HG03442 (cell line): ENCODE results near the gene VAT1.
"Not testable (repeated sequence)": the region's sequence is repeated elsewhere in the genome, so short reads cannot be mapped to it uniquely, and the experiment has no call there.

ENCODE experiments used
- ATAC-seq: cut with Tn5 transposase; IDR thresholded peaks from one replicate; pipeline ENCODE4 v1.9.1; 2021; ENCODE audit warnings: mild to moderate bottlenecking, moderate library complexity; ENCODE audit not compliant: unreplicated experiment

Gene VAT1

GRCh38 chr17:43010667-43011308, 11.4 kb downstream of the VAT1 start:
- ATAC-seq = no peak

DNA sequence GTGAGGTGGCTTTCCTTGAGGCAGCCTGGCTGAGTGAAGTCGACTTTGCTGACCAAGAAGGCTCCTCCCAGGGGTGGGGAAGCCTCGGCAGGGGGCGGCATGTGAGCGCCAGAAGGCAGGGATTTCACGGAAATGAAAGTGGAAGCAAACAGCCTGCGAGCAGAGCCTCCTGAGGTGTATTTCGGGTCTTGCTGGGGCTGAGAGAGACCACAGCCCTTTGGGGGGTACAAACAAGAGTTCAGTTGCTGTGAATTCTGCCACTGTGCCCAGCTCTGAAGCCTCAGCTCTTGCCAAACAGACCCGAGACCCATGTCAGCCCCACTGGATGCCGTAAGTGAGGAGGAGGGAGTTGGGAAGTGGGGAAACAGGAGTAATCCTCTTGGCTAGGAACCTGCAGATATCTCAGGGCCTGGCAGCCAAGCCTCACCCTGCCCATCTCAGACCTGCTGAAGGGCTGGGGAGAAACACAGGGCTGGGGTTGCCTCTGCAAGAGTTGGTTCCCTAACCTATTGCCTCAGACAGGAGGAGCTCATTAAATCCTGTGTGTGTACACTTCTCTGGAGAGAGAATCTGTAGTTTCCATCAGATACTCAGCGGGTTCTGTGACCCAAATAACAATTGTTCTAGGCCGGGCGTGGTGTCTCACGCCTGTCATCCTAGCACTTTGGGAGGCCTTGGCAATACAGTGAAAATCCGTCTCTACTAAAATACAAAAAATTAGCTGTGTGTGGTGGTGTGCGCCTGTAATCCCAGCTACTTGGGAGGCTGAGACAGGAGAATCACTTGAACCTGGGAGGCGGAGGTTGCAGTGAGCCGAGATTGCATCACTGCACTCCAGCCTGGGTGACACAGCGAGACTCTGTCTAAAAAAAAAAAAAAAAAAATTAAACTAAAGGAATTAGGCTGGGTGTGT, 15.3 kb downstream of the VAT1 start, which contains the start of gene IFI35:
IFI35 (plus strand) TSS at position 146 of the 913 bp plus-strand sequence; CDS start at position 310, 164 bp downstream.
- peak; percentile 60 for ATAC-seq

GRCh38 chr17:43003542-43004172, 18.5 kb downstream of the VAT1 start:
- ATAC-seq = no peak

GRCh38 chr17:43000894-43001293, 21.3 kb downstream of the VAT1 start:
- ATAC-seq = not testable (repeated sequence)

DNA sequence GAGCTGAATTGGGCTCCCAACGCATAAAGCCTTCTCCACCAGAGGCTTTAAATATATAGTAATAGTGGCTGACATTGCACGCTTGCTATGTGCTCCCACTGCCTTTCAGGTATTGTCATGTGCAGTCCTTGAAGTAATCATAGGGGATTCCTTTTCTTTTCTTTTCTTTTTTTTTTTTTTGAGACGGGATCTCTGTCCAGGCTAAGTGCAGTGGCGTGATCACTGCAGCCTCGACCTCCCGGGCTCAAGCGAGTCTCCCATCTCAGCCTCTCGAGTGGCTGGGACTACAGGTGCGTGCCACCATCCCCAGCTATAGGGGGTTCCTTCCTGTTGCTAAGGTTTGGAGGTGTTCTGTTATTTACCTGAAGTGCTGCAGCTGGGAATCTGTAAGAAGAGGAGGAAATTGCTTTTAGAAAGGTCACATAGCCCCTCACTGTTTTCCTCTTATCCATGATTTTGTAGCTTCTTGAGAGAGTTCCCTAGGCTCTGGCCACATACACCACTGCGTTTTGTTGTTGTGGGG, 23.1 kb downstream of the VAT1 start:
- no peak for ATAC-seq

- ATAC-seq = peak; percentile 87
These were observed 23.9 kb downstream of the VAT1 start, which contains the start of gene RPL27 for GRCh38 chr17:42997984-42998938. TSS of gene RPL27 (plus strand) at chr17:42998419. CDS start at chr17:42998751, 332 bp downstream.

GRCh38 chr17:42997390-42997983, 24.7 kb downstream of the VAT1 start:
- ATAC-seq = no peak

- ATAC-seq = not testable (repeated sequence)
These were observed 28.3 kb downstream of the VAT1 start for GRCh38 chr17:42993913-42994312.

GRCh38 chr17:42992872-42993271, 29.3 kb downstream of the VAT1 start:
- no peak for ATAC-seq

GRCh38 chr17:42991471-42991870, 30.7 kb downstream of the VAT1 start:
- no peak for ATAC-seq

- no peak for ATAC-seq
These were observed 32.2 kb downstream of the VAT1 start for GRCh38 chr17:42989726-42990652.

DNA sequence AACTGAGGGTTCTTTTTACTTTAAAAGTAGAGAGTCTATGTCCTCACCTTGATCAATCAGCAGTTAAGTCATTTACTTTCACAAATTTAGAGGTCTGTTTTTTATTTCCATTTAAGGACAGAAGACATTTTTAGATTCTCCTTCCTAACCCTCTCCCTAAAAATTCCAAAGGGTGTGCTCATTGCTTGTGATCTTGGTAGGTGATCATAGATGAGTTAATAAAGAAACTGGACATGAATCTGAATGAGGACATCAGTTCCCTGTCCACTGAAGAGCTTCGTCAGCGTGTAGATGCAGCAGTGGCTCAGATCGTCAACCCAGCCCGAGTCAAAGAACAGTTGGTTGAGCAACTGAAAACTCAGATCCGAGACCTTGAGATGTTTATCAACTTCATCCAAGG, 33.0 kb downstream of the VAT1 start:
- no peak for ATAC-seq

GRCh38 chr17:42985225-42985624, 37.0 kb downstream of the VAT1 start:
- ATAC-seq = no peak

DNA sequence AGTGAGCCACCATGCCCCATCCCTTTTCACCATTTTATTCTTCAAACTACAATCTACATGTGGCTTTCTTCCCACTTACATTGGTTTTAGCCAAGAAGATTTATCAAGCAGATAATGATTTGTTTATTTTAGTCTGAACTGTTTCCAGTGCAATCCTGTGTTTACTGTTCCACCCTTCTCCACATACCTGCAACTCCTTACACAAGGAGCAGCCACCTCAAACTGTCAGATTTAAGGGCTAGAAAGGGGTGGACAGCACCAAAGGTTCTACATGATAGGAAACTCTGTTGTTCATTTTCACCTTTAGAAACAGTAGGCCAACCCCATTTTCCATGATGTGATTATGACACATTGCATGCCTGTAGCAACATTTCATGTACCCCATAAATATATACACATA, 39.9 kb downstream of the VAT1 start:
- ATAC-seq = no peak

DNA sequence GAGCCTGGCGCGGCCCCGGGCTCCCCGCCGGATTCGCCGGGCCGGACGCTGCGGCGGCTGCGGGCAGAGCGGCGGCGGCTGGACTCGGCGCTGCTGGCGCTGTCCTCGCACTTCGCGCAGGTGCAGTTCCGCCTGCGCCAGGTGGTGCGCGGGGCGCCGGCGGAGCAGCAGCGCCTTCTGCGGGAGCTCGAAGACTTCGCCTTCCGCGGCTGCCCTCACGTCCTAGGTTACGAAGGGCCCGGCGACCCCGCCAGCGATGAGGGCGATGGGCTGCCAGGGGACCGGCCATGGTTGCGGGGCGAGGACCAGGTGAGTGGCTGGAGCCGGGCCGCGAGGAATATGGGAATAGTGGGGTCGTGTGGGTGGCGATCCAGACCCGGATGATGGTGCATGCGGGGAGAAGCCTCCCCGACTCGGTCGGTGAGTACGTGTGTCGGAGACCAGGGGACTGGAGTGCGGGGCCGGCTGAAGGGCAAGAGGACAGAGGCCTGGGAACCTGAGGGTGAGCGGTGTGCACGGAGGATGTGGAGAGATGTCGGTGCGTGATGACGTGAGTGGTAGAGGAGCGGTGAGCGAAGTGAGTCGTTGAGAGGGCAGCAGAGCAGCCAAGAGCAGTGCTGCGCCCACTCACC, 41.3 kb downstream of the VAT1 start:
- peak; percentile 40 for ATAC-seq

DNA sequence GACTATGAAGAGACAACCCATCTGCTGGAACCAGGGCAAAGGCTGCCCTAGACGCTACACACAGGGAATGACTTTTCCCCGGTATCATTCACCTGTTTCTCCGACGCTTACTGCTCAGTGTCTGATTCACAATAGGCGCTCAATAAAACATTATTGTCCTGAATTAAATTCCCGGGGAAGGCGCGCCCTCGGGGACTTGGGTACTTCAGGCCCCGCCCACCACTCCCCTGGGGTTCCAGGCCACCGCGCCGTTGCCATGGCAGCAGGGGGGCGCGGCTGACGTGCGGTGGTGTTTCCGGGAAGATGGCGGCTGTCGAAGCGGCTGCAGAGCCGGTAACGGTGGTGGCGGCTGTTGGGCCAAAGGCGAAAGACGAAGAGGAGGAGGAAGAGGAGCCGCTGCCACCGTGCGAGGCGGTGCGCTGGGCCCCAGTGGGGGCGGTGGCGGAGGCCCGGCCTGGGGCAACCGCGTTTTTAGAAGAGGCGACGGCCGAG, 41.9 kb downstream of the VAT1 start, which contains the start of gene RUNDC1:
RUNDC1 (plus strand) TSS at position 292 of the 492 bp plus-strand sequence; CDS start at position 304, 12 bp downstream.
- peak; percentile 75 for ATAC-seq

- ATAC-seq = peak; percentile 17
These were observed 42.5 kb downstream of the VAT1 start, which contains the start of gene PTGES3L for GRCh38 chr17:42979511-42980273. TSS of gene PTGES3L (minus strand) at chr17:42980080. CDS start at chr17:42980053, 27 bp downstream.
